GM23338 (cell line): ENCODE measurements around the gene ZNF366. TPM values are rescaled to one million over a fixed set of nuclear protein-coding genes. Genes with fewer than 3 reads are reported as not detected.
A peak's percentile ranks its signal among the peaks of the same experiment; 100 is the strongest.

Source experiments
- ATAC-seq: fragments of 200-7000 bp; cut with Tn5 transposase; 3 replicates; pipeline ENCODE4 v1.9.1; 2020
- DNase-seq: peaks from one replicate; pipeline ENCODE4 v3.0.0-alpha.2; 2015; ENCODE audit warnings: low spot score
- H2AFZ ChIP-seq: fragments of 200-600 bp; sonication (generic); 2 replicates; pipeline ENCODE4 v1.8.0; 2016; ENCODE audit warnings: antibody characterized with exemption, mild to moderate bottlenecking, moderate library complexity
- H3F3A ChIP-seq: fragments of 200-600 bp; sonication (generic); replicated peaks from 2 replicates; pipeline ENCODE4 v1.8.0; 2017; ENCODE audit warnings: antibody characterized with exemption, mixed run types, low read depth
- H3K27ac ChIP-seq: fragments of 200-600 bp; sonication (generic); 2 replicates; pipeline ENCODE4 v1.6.1; 2016; ENCODE audit warnings: low read depth
- H3K27me3 ChIP-seq: fragments of 200-600 bp; sonication (generic); 2 replicates; pipeline ENCODE4 v1.8.0; 2016; ENCODE audit warnings: mild to moderate bottlenecking, mixed run types, moderate library complexity; ENCODE audit not compliant: insufficient read depth
- H3K36me3 ChIP-seq: fragments of 200-600 bp; sonication (generic); 2 replicates; pipeline ENCODE4 v1.8.0; 2016; ENCODE audit warnings: mild to moderate bottlenecking; ENCODE audit not compliant: insufficient read depth
- H3K4me1 ChIP-seq: fragments of 200-600 bp; sonication (generic); 2 replicates; pipeline ENCODE4 v1.8.0; 2016; ENCODE audit warnings: mild to moderate bottlenecking, moderate library complexity; ENCODE audit not compliant: insufficient read depth
- H3K4me2 ChIP-seq: fragments of 200-600 bp; sonication (generic); 2 replicates; pipeline ENCODE4 v1.7.1; 2017; ENCODE audit warnings: mixed run types
- H3K4me3 ChIP-seq: fragments of 200-600 bp; sonication (generic); 2 replicates; pipeline ENCODE4 v1.6.1; 2016; ENCODE audit warnings: mixed run types
- H3K79me2 ChIP-seq: fragments of 200-600 bp; sonication (generic); replicated peaks from 2 replicates; pipeline ENCODE4 v1.8.0; 2017; ENCODE audit warnings: mild to moderate bottlenecking; ENCODE audit not compliant: insufficient read depth
- H3K9me2 ChIP-seq: fragments of 200-600 bp; sonication (generic); 2 replicates; pipeline ENCODE4 v1.8.0; 2017; ENCODE audit not compliant: insufficient read depth
- H4K20me1 ChIP-seq: fragments of 200-600 bp; sonication (generic); replicated peaks from 2 replicates; pipeline ENCODE4 v1.8.0; 2017; ENCODE audit warnings: mild to moderate bottlenecking; ENCODE audit not compliant: insufficient read depth
- H3K27ac Mint-ChIP-seq: 2 replicates; pipeline ENCODE4 v1.8.0; 2020; ENCODE audit warnings: inconsistent platforms, mild to moderate bottlenecking, moderate library complexity, mixed read lengths
- H3K27me3 Mint-ChIP-seq: 3 replicates; pipeline ENCODE4 v1.8.0; 2022; ENCODE audit warnings: low read depth, mild to moderate bottlenecking, moderate library complexity, mixed read lengths, inconsistent platforms; ENCODE audit not compliant: insufficient read depth, poor library complexity
- H3K36me3 Mint-ChIP-seq: 3 replicates; pipeline ENCODE4 v1.8.0; 2021; ENCODE audit warnings: low read depth, mild to moderate bottlenecking, inconsistent platforms, moderate library complexity, mixed read lengths
- H3K4me1 Mint-ChIP-seq: 3 replicates; pipeline ENCODE4 v1.8.0; 2020; ENCODE audit warnings: mild to moderate bottlenecking, inconsistent platforms, mixed read lengths
- H3K4me3 Mint-ChIP-seq: 3 replicates; pipeline ENCODE4 v1.8.0; 2021; ENCODE audit warnings: moderate library complexity, mild to moderate bottlenecking, inconsistent platforms, mixed read lengths
- H3K9me3 Mint-ChIP-seq: 3 replicates; pipeline ENCODE4 v1.8.0; 2020; ENCODE audit warnings: moderate library complexity, mild to moderate bottlenecking, inconsistent platforms, mixed read lengths
- CREB1 ChIP-seq: fragments of 250-450 bp; sonication (Bioruptor Pico); IDR thresholded peaks from 2 replicates; pipeline ENCODE4 v1.5.0; 2020; ENCODE audit warnings: low read depth, mild to moderate bottlenecking, moderate library complexity
- EZH2 ChIP-seq: fragments of 200-600 bp; sonication (generic); IDR thresholded peaks from one replicate; pipeline ENCODE4 v1.8.0; 2017; ENCODE audit warnings: antibody characterized with exemption, mild to moderate bottlenecking, low read depth; ENCODE audit not compliant: unreplicated experiment
- EZH2phosphoT487 ChIP-seq: fragments of 200-600 bp; sonication (generic); IDR thresholded peaks from one replicate; pipeline ENCODE4 v1.8.1; 2018; ENCODE audit warnings: antibody characterized with exemption; ENCODE audit not compliant: unreplicated experiment
- JUNB ChIP-seq: IDR thresholded peaks from one replicate; pipeline ENCODE4 v1.6.1; 2016; ENCODE audit warnings: antibody characterized with exemption; ENCODE audit not compliant: unreplicated experiment
- NANOG ChIP-seq: IDR thresholded peaks from 2 replicates; pipeline ENCODE4 v1.6.1; 2016; ENCODE audit warnings: antibody characterized with exemption, borderline replicate concordance
- POLR2AphosphoS5 ChIP-seq: IDR thresholded peaks from 2 replicates; pipeline ENCODE4 v1.6.1; 2016; ENCODE audit warnings: antibody characterized with exemption, low read depth
- STAT1 ChIP-seq: IDR thresholded peaks from one replicate; pipeline ENCODE4 v1.6.1; 2016; ENCODE audit warnings: antibody characterized with exemption; ENCODE audit not compliant: unreplicated experiment
- ZNF114 ChIP-seq: fragments of 250-450 bp; sonication (Bioruptor Pico); IDR thresholded peaks from 2 replicates; pipeline ENCODE4 v1.5.0; 2020; ENCODE audit warnings: mild to moderate bottlenecking, moderate library complexity
- ZNF331 ChIP-seq: fragments of 250-450 bp; sonication (Bioruptor Pico); IDR thresholded peaks from 2 replicates; pipeline ENCODE4 v1.5.0; 2020; ENCODE audit warnings: low read depth, mild to moderate bottlenecking, moderate library complexity
- polyA plus RNA-seq: library from polyadenylated mRNA; unstranded; fragments of >200 nt; fragmentation: Nextera tagmentation; extraction: Ambion mirVana; gene quantifications from 2 replicates; pipeline ENCODE4 v1.2.1, GENCODE V29; 2016
- total RNA-seq: library from RNA; depleted of rRNA; stranded (reverse); fragments of >200 nt; shearing (Covaris generic); gene quantifications from 2 replicates; pipeline ENCODE4 v1.2.3, GENCODE V29; 2014
- TF ChIP-seq, protein P1 (sequence below): IDR thresholded peaks from one replicate; pipeline ENCODE4 v1.6.1; 2018; ENCODE audit warnings: antibody characterized with exemption; ENCODE audit not compliant: unreplicated experiment
- TF ChIP-seq, protein P2 (sequence below): IDR thresholded peaks from 2 replicates; pipeline ENCODE4 v1.6.1; 2016; ENCODE audit warnings: antibody characterized with exemption
- TF ChIP-seq, protein P3 (sequence below): fragments of 250-450 bp; sonication (Bioruptor Pico); IDR thresholded peaks from 2 replicates; pipeline ENCODE4 v1.5.0; 2020; ENCODE audit warnings: mild to moderate bottlenecking, moderate library complexity
- TF ChIP-seq, protein P4 (sequence below), 2 experiments: fragments of 200-600 bp in 1 of 2; sonication (generic) in 1 of 2; conservative IDR thresholded peaks; 2 replicates each; pipeline versions ENCODE4 v1.5.1 to v1.6.1; 2016 to 2017; ENCODE audit warnings: antibody characterized with exemption in 2 of 2, low read depth in 2 of 2, mild to moderate bottlenecking in 2 of 2, moderate library complexity in 1 of 2

Gene ZNF366
- total and polyA plus RNA-seq, 2 experiments from 2014 or later: not detected

DNA sequence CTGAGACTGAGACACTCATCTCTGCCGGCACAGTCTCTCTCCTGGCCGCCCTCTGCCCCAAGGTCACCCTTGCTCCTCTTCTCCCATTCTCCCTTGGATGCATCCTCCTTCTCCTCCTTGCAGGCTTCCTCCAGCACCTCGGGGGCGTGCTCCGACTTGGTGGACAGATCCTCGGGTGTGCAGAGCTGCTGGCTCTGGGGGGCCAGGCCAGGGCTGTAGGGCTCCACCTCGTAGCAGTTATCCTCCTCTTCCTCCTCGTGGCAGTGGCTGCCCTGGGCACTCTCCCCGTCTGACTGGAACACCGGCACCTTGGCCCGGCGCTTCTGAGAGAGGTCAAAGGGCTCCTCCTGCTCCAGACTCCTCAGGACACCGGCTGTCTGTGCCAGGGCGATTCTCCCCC, 63.3 kb downstream of the ZNF366 start:
- no peaks in the 10 kb centered on the region for H3K36me3 ChIP-seq
- H3K79me2 ChIP-seq: no peaks in the 10 kb centered on the region
- H3F3A ChIP-seq: no peaks in the 10 kb centered on the region
- H3K27me3 ChIP-seq: no peaks in the 10 kb centered on the region
- no peaks in the 10 kb centered on the region for H4K20me1 ChIP-seq
- no peaks in the 10 kb centered on the region for H3K4me1 ChIP-seq
- DNase-seq (no peak), ATAC-seq (peak; percentile 52)
- no peak for TF ChIP-seq ZNF331 (CRISPR knock-in tag)
- TF ChIP-seq, protein P1, sequence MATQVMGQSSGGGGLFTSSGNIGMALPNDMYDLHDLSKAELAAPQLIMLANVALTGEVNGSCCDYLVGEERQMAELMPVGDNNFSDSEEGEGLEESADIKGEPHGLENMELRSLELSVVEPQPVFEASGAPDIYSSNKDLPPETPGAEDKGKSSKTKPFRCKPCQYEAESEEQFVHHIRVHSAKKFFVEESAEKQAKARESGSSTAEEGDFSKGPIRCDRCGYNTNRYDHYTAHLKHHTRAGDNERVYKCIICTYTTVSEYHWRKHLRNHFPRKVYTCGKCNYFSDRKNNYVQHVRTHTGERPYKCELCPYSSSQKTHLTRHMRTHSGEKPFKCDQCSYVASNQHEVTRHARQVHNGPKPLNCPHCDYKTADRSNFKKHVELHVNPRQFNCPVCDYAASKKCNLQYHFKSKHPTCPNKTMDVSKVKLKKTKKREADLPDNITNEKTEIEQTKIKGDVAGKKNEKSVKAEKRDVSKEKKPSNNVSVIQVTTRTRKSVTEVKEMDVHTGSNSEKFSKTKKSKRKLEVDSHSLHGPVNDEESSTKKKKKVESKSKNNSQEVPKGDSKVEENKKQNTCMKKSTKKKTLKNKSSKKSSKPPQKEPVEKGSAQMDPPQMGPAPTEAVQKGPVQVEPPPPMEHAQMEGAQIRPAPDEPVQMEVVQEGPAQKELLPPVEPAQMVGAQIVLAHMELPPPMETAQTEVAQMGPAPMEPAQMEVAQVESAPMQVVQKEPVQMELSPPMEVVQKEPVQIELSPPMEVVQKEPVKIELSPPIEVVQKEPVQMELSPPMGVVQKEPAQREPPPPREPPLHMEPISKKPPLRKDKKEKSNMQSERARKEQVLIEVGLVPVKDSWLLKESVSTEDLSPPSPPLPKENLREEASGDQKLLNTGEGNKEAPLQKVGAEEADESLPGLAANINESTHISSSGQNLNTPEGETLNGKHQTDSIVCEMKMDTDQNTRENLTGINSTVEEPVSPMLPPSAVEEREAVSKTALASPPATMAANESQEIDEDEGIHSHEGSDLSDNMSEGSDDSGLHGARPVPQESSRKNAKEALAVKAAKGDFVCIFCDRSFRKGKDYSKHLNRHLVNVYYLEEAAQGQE: no peak
- TF ChIP-seq JUNB: no peak
- TF ChIP-seq, protein P2, sequence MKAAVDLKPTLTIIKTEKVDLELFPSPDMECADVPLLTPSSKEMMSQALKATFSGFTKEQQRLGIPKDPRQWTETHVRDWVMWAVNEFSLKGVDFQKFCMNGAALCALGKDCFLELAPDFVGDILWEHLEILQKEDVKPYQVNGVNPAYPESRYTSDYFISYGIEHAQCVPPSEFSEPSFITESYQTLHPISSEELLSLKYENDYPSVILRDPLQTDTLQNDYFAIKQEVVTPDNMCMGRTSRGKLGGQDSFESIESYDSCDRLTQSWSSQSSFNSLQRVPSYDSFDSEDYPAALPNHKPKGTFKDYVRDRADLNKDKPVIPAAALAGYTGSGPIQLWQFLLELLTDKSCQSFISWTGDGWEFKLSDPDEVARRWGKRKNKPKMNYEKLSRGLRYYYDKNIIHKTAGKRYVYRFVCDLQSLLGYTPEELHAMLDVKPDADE: no peak
- TF ChIP-seq POLR2AphosphoS5: no peak
- no peak for TF ChIP-seq EZH2
- TF ChIP-seq STAT1: no peak
- TF ChIP-seq NANOG: no peak
- TF ChIP-seq EZH2phosphoT487: no peak
- TF ChIP-seq, protein P3, sequence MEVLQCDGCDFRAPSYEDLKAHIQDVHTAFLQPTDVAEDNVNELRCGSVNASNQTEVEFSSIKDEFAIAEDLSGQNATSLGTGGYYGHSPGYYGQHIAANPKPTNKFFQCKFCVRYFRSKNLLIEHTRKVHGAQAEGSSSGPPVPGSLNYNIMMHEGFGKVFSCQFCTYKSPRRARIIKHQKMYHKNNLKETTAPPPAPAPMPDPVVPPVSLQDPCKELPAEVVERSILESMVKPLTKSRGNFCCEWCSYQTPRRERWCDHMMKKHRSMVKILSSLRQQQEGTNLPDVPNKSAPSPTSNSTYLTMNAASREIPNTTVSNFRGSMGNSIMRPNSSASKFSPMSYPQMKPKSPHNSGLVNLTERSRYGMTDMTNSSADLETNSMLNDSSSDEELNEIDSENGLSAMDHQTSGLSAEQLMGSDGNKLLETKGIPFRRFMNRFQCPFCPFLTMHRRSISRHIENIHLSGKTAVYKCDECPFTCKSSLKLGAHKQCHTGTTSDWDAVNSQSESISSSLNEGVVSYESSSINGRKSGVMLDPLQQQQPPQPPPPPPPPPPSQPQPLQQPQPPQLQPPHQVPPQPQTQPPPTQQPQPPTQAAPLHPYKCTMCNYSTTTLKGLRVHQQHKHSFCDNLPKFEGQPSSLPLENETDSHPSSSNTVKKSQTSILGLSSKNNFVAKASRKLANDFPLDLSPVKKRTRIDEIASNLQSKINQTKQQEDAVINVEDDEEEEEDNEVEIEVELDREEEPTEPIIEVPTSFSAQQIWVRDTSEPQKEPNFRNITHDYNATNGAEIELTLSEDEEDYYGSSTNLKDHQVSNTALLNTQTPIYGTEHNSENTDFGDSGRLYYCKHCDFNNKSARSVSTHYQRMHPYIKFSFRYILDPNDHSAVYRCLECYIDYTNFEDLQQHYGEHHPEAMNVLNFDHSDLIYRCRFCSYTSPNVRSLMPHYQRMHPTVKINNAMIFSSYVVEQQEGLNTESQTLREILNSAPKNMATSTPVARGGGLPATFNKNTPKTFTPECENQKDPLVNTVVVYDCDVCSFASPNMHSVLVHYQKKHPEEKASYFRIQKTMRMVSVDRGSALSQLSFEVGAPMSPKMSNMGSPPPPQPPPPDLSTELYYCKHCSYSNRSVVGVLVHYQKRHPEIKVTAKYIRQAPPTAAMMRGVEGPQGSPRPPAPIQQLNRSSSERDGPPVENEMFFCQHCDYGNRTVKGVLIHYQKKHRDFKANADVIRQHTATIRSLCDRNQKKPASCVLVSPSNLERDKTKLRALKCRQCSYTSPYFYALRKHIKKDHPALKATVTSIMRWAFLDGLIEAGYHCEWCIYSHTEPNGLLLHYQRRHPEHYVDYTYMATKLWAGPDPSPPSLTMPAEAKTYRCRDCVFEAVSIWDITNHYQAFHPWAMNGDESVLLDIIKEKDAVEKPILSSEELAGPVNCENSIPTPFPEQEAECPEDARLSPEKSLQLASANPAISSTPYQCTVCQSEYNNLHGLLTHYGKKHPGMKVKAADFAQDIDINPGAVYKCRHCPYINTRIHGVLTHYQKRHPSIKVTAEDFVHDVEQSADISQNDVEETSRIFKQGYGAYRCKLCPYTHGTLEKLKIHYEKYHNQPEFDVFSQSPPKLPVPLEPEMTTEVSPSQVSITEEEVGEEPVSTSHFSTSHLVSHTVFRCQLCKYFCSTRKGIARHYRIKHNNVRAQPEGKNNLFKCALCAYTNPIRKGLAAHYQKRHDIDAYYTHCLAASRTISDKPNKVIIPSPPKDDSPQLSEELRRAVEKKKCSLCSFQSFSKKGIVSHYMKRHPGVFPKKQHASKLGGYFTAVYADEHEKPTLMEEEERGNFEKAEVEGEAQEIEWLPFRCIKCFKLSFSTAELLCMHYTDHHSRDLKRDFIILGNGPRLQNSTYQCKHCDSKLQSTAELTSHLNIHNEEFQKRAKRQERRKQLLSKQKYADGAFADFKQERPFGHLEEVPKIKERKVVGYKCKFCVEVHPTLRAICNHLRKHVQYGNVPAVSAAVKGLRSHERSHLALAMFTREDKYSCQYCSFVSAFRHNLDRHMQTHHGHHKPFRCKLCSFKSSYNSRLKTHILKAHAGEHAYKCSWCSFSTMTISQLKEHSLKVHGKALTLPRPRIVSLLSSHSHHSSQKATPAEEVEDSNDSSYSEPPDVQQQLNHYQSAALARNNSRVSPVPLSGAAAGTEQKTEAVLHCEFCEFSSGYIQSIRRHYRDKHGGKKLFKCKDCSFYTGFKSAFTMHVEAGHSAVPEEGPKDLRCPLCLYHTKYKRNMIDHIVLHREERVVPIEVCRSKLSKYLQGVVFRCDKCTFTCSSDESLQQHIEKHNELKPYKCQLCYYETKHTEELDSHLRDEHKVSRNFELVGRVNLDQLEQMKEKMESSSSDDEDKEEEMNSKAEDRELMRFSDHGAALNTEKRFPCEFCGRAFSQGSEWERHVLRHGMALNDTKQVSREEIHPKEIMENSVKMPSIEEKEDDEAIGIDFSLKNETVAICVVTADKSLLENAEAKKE (CRISPR knock-in tag): no peak
- TF ChIP-seq, protein P4, sequence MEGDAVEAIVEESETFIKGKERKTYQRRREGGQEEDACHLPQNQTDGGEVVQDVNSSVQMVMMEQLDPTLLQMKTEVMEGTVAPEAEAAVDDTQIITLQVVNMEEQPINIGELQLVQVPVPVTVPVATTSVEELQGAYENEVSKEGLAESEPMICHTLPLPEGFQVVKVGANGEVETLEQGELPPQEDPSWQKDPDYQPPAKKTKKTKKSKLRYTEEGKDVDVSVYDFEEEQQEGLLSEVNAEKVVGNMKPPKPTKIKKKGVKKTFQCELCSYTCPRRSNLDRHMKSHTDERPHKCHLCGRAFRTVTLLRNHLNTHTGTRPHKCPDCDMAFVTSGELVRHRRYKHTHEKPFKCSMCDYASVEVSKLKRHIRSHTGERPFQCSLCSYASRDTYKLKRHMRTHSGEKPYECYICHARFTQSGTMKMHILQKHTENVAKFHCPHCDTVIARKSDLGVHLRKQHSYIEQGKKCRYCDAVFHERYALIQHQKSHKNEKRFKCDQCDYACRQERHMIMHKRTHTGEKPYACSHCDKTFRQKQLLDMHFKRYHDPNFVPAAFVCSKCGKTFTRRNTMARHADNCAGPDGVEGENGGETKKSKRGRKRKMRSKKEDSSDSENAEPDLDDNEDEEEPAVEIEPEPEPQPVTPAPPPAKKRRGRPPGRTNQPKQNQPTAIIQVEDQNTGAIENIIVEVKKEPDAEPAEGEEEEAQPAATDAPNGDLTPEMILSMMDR (conservative IDR thresholded peaks at IDR 0.05; ENCODE audit: low read depth in 2 of 2): no peak
- TF ChIP-seq CREB1 (CRISPR knock-in tag): no peak
- no peak for TF ChIP-seq ZNF114 (CRISPR knock-in tag)
- no peak overlapping the region for H3K4me2 ChIP-seq
- H2AFZ ChIP-seq: peak overlapping the region; percentile 63
- no peaks in the 10 kb centered on the region for H3K9me3 Mint-ChIP-seq
- no peaks in the 10 kb centered on the region for H3K36me3 Mint-ChIP-seq
- peaks cover 4% of the 10 kb centered on the region; the same call in 2 of the 3 replicates for H3K4me1 Mint-ChIP-seq
- H3K27ac Mint-ChIP-seq: no peak overlapping the region
- H3K27ac ChIP-seq: no peak overlapping the region
- peaks cover 2% of the 10 kb centered on the region for H3K27me3 Mint-ChIP-seq
- no peak overlapping the region for H3K4me3 ChIP-seq
- H3K9me2 ChIP-seq: peaks cover 7% of the 10 kb centered on the region; the same call in 1 of the 2 replicates
- no peak overlapping the region for H3K4me3 Mint-ChIP-seq
